T-helper 22 cell (primary cell): ENCODE measurements around the gene WT1.
"Not testable (repeated sequence)": the region's sequence is repeated elsewhere in the genome, so short reads cannot be mapped to it uniquely, and the experiment has no call there.

Source experiments
- DNase-seq: peaks from one replicate; pipeline ENCODE4 v3.0.0-alpha.2; 2020; ENCODE audit warnings: low read depth

Gene WT1

DNA sequence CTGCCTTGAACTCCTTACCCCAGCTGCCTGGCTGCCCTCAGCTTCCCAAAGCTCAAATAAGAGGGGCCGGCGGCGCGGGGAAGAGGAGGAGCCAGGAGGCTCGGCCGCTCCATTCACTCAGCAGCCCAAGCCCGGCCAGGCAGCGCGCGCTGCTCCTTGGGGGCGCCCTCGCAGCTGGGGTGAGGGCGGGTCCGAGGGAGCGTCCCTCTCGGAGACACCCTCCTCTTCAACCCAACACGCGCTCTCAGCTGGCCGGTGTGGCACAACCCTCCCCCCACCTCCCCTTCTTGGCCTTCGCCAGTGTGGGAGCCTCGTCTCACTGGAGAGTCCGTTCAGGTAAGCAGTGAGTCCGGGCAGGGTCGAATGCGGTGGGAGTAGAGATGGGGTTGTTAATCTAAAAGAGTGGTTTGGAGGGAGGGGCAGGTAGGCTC is at the start of gene WT1:
TSS of gene WT1 (minus strand) at position 29 of the 431 bp plus-strand sequence.
- no peak for DNase-seq

DNA sequence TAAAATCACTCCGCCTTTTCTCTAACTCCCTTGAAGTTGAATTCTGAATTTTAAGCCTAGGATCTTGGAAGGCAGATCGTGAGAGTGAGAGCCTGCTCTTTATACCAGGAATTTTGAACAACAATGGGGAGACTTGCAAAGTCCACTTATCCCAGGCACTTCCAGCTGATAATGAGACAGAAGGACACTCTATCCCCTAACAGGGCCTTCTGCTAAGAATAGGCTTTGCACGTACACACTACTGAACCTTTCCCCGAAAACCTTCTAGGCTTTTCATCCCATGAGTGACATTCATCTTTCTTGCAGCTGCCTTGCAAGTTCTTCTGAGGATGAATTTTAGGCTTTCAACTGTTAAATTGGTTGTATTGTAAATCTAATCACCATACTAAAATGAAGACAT is 44.0 kb upstream of the WT1 start:
- no peak for DNase-seq

DNA sequence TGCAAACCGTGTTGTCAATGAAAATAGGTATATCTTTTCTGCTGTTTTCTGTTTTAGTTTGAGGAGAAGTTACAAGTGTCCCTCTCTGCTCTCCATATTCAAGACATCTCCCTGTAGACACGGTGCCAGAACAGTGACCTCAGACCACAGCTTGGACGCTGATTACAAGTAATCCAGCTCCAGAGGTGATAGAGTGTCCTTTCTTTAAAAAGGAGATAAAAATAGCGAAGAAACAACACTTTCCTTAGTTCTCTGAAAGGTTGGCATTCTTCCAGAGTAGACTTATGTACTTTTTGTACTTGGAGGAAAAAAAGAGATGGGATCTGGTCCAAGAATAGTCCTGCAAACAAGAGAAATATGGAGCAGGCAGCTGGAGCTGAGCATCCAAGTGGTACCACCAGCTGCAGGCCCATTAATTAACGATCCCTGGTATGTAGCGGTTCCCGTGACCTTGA is 43.0 kb upstream of the WT1 start:
- no peak for DNase-seq

DNA sequence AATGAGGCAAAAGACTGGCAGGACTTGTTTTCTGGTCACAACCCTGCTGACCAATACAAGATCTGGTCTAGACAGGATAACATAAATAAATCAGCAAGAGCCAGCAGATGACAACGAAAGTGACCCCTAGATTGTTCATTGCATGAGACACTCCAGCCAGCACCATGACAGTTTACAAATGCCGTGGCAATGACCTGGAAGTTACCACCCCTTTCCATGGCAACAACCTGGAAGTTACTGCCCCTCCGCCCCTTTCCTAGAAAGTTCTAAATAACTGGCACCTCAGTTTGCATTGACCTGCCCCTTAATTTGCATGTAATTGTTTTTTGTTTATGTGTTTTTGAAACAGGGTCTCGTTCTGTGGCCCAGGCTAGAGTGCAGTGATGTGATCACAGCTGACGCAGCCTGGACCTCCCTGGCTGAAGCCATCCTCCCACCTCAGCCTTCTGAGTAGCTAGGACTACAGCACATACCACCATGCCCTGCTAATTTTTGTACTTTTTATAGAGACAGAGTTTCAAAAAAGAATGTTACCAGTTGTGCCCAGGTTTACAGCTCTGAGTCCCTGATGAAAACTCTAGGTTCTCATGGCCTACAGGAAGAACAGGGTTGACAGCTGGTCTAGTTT is 38.1 kb upstream of the WT1 start:
- no peak for DNase-seq

DNA sequence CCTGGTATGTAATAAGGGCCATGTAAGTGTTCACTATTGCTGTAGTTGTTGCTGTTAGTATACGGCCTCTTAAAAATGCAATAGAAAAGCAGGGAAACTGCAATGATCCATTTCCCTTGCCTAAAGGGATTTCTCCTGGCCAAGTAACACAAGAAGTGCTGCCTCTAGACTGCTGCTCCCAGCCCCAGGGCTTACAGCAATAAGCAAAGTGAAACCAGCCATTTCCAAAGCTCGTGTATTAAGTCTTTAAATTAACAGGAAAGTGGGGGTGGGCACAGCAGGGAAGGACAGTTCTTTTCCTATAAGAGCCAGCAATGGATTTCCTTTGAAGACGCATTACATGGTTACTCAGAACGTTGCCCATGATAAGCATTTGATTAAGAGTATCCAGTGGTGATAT is 36.9 kb upstream of the WT1 start:
- DNase-seq, result no peak

DNA sequence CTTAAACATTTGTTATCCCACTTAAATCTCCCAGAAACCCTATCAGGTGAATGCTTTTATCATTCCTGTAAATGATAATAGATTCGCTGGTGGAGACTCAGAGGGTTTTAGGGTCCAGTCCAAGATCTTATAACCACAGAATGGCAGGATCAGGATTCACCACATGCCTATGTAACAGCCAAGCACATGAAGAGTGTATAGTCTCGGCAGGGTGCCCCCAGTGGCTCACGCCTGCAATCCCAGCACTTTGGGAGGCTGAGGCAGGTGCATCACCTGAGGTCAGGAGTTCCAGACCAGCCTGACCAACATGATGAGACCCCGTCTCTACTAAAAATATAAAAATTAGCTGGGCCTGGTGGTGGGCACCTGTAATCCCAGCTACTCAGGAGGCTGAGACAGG is 36.2 kb upstream of the WT1 start:
- not testable (repeated sequence) for DNase-seq

DNA sequence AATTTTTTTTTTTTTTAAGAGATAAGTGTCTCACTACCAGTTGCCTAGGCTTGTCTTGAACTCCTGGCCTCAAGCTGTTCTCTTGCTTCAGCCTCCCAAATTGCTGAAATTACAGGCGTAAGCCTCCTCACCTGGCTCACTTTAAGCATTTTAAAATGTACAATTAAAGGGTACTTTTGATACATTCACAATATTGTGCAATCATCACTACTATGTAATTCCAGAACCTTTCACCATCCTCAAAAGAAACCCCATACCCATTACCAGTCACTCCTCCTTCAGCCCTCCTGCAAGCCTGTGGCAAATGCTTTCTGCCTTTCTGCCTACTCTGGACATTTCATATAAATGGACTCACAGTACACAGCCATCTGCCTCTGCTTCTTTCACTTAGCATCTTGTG is 34.5 kb upstream of the WT1 start:
- no peak for DNase-seq

DNA sequence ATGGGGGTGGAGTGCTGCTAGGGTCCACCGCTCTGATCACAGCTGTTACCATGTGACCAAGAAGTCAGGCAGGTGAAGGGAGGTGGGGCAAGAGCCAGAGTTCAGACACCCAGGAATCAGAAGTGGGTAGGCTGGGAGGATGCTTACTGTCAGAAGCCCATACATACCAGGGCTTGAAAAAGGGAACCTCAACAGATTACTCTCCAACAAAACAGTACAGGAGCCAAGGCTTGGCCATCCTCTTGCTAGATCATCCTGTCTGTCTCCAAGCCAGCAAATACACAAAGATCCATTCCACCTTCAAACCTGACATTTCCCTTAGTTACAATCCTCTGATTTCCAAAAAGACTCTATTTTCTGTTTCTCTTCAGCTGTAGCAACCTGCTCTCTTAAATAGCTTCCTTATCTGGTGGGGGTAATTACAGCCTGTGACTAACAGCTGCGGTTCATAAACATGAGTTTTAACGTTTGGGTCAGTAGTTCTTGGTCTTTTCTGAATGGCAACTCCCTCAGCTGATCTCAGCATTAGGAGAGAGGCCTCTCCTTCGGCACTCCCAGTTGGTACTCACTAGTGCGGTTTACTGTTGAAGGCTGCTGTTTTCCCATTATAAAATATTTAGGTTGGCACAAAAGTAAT is 31.1 kb upstream of the WT1 start:
- no peak for DNase-seq

DNA sequence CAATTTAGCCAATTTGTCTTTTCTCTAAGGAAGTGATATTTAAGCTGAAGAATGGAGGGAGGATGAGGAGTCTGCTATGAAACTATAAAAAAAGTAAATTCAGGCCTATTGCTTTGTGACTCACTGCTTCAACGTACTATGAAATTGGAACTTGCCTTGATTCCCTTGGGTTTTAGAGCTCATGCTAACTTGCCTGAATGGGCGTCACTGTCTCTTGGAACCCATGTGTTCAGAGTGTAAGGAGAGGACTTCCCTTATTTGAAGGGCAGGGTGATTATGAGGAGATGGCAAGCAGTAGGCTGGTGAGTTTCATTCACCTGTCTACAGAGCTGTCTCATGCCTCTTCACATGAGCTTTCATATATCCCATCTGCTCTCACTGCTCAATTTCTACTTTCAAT is 28.7 kb upstream of the WT1 start:
- no peak for DNase-seq

DNA sequence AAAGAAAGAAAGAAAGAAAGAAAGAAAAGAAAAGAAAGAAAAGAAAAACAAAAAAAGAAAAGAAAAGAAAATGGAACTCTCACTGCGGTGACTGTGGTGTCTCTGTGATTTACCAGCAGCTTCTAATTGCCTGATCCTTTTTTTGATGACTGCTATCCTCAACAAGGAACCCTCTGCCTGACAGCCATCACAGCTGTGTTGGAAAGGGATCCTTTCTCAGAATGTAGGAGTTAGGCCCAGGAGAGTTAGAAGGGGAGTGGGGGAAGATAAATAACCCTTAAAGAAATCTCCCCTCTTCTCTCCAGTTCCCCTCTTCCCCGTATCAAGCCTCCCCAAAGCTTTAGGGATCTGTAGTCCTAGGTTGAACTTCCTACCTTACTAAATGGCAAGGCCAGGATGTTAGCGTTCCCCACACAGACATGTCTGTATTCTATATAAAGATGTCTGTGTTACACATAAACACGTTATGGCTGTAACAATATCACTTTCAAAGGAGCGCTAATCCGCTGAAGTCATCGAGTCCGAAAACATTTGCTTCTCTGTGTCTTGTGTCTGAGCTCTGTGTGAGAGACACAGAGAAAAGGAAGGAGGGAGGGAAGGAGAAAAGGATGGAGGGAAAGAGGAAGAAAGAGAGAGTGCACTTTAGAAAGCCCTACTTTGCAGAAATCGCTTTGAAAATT is 26.8 kb upstream of the WT1 start:
- no peak for DNase-seq

DNA sequence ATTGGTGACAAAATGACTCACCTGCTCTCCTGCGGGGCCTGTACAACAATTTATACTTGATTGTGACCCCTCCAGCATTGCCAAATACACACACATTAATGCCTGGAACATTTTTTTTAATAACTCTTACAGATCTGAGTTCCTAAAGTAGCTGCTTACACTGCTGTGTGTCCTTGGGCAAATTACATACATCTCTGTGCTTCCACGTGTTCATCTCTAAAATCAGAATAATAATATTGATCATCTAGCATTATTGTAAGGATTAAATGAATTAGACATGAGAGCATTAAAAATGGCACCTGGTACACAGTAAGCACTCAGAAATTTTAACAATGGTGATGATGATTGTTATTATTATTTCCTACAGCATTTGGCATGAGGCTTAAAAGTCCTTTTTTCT is 21.5 kb upstream of the WT1 start:
- no peak for DNase-seq

DNA sequence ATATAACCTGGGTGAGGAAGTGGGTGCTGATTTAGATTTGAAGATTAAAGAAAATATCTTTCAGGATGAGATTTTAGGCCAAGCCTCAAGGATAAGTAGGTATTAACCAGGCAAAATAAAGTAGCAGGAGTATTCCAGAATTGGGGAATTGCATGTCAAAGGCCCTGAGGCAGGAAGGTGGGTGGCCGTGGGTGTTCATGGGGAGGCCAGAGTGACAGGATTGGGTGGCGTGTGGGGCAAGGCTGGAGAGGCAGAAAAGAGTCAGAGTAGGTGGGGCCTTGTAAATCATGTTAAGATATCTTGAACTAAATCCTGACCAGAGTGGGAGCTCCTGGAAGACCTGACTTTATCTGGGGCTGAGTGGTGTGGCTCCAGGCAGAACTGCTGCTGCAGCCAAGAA is 19.7 kb upstream of the WT1 start:
- DNase-seq, result no peak

DNA sequence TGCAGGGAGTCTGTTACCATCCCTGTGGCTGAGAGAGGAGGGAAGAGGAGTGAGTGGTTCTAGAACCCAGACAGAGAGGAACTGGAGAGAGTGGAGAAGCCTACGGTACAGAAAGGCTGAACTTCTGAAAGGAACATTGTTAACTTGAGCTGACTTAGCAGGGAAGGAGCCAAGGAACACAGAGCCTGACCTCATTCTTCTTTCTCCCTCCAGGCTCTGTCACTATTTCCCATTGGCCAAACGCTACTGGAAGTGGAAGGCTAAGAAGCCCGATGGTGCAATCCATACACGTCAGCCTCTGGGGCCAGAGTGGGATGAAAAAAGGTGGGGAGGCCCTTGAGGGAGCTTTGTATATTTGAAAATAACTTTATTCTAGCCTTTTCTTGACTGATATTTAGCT is 16.5 kb upstream of the WT1 start:
- DNase-seq, result no peak

DNA sequence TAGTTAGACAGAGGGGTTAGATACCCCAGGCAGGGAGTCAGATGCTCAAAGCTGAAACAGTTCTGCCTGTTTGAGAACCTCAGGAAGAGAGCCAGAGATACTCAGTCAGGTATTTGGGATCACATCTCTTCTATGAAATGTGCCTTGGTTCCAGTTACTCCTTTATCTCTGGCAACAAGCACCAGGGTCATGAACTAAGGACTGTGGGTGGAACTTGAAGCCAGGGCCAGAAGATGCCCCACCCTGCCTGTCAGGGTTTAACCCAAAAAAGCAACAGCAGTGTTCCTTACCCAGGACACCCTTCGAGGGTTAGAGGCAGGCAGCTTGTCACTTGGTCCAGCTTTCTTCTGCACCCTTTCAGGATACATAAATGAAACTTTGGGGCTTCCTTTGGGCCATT is 15.0 kb upstream of the WT1 start:
- DNase-seq, result no peak

DNA sequence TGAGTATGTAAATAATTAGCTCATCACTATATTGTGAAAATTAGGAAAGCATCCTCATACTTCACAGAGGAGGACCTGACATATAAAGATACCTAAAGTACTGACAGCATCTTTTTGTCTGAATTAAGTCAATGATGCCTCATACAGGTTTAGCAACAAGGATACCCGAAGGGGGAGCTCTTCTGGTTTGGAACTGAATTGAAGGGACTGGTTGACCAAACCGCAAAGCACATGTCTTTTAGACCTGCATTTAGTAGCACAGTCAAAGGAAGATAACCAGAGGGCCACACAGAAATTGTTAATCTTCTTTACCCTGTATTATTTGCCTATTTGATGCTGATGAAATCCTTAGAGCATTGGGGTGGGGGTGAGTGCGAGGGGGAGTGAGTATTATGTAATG is 12.9 kb upstream of the WT1 start:
- DNase-seq, result no peak

DNA sequence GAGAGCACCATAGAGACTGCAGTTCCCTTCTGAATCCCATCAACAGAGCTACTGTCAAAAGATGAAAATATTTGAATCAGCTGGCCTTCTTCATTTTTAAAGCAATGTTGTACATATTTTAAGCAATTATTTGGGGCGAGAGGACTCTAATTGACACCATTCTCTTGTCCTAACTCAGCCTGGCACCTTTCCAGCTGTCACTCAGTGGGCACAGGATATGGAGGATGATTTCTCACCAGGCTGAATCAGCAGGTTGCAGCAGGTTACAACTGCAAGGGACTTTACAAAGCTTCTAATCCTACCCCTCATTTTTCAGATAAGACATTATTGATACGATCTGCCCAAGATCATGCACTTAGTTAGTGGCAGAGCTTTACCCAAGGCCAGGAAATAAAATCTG is 11.9 kb upstream of the WT1 start:
- no peak for DNase-seq

DNA sequence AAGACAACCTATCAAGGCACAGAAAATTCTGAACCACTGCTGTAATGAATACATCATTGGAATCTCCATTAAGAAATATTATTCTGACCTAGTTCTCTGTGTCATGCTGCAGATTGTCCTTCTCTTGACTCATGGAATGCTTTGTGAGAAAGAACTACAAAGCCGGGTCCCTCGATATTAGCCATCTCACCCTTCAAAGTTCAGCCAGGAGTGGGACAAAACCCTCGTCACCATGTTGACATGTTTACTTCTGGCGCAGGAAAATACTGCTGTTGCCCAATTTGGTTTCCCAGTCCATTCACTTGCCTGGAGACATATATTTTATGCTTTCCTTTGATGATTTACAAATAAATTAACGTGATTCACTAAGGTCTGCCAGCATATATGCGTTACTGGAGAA is 10.9 kb upstream of the WT1 start:
- no peak for DNase-seq

DNA sequence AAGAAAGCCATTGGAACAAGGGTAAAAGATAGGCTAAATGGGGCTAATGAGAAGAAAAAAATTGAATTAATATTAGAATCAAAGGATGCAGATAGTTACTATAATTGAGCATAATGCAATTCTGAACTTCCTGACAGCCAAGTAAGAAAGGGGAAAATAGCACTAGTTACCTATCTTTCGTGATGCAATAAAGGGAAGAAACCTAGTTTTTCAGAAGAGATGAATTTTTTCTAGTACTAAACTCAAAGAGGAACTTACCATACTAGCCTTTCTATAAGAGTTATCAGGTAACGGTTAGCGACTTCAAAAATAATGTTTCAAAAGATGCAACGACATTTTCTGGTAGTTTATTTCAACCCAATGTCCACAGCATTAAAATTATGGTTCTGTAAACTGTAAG is 8.8 kb upstream of the WT1 start:
- no peak for DNase-seq

DNA sequence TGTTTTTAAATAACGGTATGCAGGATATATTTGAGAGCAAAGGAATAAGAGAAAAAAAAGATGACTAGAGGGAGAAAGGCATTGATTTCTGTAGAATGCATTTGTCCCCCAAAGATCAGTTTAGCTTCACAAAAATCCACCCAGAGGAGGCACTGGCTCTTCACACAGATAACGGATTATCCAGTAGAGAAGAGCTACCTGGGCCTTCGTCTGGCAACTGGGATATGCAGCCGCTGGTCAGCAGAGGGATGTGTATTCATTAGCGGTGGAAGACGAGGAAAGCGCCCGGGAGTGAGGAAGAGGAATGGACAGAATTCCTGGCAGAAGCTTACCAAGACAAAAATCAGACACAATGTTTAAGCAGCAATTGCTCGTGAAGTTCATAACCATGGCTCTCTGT is 5.6 kb upstream of the WT1 start:
- no peak for DNase-seq

DNA sequence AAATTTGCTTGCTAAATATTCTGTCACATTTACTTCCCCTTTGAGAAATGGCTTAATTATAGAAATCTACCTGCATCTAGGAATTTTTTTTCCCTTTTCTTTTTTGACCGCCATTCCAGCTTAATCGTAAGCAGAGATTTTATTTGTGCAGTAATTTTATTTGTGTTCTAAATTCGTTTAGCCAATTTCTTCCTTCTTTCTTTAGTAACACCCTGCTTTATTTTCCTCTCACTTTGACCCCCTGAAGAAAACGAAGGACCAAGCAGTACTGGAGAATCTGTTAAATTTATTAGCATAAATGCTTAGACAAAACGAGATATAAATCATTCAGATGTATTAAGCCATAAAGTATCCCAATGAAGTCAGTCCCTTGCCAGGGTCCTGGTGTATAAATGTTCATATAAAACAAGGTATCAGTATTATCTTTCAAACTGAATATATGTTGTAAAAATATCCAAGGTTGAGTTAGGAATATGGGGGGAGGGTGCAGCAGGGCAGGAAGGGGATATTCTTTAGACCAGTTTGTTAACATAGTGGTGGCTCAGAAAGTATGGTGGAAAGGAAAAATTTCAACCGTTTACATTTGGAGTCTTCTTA is 5.1 kb upstream of the WT1 start:
- no peak for DNase-seq

DNA sequence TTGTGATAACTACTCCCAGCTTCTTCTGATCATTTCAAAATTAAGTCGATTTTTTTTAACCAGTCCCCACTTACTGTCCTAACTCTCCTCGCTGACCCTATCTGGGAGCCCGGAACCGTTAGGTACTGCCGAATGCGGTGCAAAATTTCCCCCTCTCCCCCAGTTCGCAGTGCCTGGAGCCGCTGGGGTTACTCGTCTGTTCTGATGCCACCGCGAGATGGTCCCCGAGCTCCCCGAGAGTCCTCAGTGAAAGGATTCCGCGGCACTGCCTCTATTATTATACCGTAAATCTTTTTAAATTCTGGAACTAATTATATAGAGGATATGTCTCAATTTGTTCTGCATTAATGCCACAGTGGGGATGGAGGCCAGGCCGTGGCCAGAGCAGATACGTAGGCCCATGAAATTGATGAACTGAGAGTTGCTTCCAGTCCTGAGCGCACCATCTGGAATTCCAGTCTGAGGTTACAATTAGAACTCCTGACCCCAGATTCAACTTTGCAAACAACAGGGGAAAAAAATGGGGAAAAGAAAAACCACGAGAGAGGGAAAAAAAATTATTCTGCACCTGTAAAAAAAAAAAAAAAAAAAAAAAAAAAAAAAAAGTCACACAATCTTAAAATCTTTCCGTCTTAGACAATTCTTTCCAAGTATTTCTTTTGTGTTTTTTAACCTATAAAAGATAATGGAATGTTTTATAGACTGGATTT is 4.3 kb upstream of the WT1 start:
- no peak for DNase-seq

DNA sequence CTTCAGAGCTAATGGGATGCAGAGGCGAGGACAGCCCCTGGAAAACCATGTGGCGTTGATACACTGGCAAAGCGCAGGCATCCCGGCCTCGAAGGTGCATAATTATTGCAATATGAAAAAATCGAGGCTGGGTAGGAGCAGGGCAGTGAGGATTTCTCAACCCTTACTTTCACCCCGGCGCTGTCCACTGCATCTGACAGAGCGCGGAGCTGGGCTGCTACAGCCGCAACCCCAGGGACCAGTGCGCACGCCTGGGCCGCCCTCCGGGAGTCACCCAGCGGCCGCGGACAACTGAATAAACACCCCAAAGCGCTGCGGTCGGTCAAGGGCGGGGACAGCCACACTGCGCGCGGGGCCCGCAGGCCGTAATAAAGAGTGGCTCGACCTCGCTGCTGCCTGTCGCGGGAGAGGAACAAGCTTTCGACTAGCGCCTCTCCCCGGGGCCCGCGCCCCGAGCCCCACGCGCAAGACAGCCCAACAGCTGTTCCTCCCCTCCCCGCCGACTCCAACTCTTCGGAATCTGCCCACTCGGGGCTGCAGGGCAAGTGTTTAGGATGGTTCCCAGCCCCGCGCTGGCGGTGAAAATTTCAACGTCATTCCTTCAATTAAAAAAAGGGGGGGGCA is 3.6 kb upstream of the WT1 start:
- DNase-seq, result no peak
